HepG2 (cell line): ENCODE data around the gene FFAR4. TPM values are rescaled to one million over a fixed set of nuclear protein-coding genes. Genes with fewer than 3 reads are reported as not detected.

Experiments
- ASH2L ChIP-seq: fragments of 300-600, 200-600 bp; sonication (generic); IDR thresholded peaks from 2 replicates; pipeline ENCODE4 v1.7.0; 2017; ENCODE audit warnings: low read depth, mild to moderate bottlenecking, moderate library complexity, mixed read lengths, low read length; ENCODE audit not compliant: insufficient read length
- CEBPB ChIP-seq: IDR thresholded peaks from 2 replicates; pipeline ENCODE4 v1.6.1; 2011; ENCODE audit warnings: low read depth, low read length, improper control_type of control experiment, borderline replicate concordance
- CREB1 ChIP-seq, 2 experiments: fragments of 450-650 bp in 1 of 2; IDR thresholded peaks; 2 replicates each; pipeline ENCODE4 v1.6.1; 2016 to 2017; ENCODE audit warnings: control low read depth in 1 of 2, mild to moderate bottlenecking in 1 of 2, missing compliant biosample characterization in 1 of 2, missing genetic modification characterization in 1 of 2
- DNMT3B ChIP-seq: conservative IDR thresholded peaks from 2 replicates; pipeline ENCODE4 v1.6.1; 2016; ENCODE audit warnings: missing biosample characterization, control low read depth
- FOXO1 ChIP-seq: sonication (generic); formaldehyde crosslinking; IDR thresholded peaks from 2 replicates; pipeline ENCODE4 v1.4.0; 2020; ENCODE audit warnings: missing genetic modification reagents
- HMG20B ChIP-seq: conservative IDR thresholded peaks from 2 replicates; pipeline ENCODE4 v1.6.1; 2016; ENCODE audit warnings: missing genetic modification reagents, missing compliant biosample characterization
- HOXD1 ChIP-seq: sonication (generic); formaldehyde crosslinking; IDR thresholded peaks from 2 replicates; pipeline ENCODE4 v1.5.0; 2020; ENCODE audit warnings: missing genetic modification reagents
- KAT7 ChIP-seq: IDR thresholded peaks from 2 replicates; pipeline ENCODE4 v1.6.1; 2018; ENCODE audit warnings: borderline replicate concordance, missing compliant biosample characterization
- MAFK ChIP-seq, 2 experiments: IDR thresholded peaks in 1 of 2; conservative IDR thresholded peaks in 1 of 2; 2 replicates each; pipeline ENCODE4 v1.6.1; 2011; ENCODE audit warnings: improper control_type of control experiment in 2 of 2, low read length in 2 of 2
- NR2C2 ChIP-seq: sonication (generic); formaldehyde crosslinking; IDR thresholded peaks from 2 replicates; pipeline ENCODE4 v1.4.0; 2020; ENCODE audit warnings: missing genetic modification reagents, mild to moderate bottlenecking, moderate library complexity, borderline replicate concordance
- SALL2 ChIP-seq: sonication (generic); formaldehyde crosslinking; IDR thresholded peaks from 2 replicates; pipeline ENCODE4 v1.8.1; 2023; ENCODE audit warnings: mild to moderate bottlenecking, missing genetic modification reagents, inconsistent platforms
- SAP130 ChIP-seq: IDR thresholded peaks from 2 replicates; pipeline ENCODE4 v1.6.1; 2016; ENCODE audit warnings: low read depth
- SIN3A ChIP-seq: IDR thresholded peaks from 2 replicates; pipeline ENCODE4 v1.6.1; 2011; ENCODE audit warnings: low read depth, mild to moderate bottlenecking, control low read depth, low read length, borderline replicate concordance
- ZBTB38 ChIP-seq: sonication (generic); formaldehyde crosslinking; IDR thresholded peaks from 2 replicates; pipeline ENCODE4 v1.5.1; 2020; ENCODE audit warnings: mild to moderate bottlenecking, missing genetic modification reagents
- ZNF136 ChIP-seq: sonication (generic); formaldehyde crosslinking; IDR thresholded peaks from 2 replicates; pipeline ENCODE4 v1.8.1; 2022; ENCODE audit warnings: low read depth, mild to moderate bottlenecking, moderate library complexity, missing genetic modification reagents
- ZNF253 ChIP-seq: sonication (generic); formaldehyde crosslinking; IDR thresholded peaks from 2 replicates; pipeline ENCODE4 v1.8.0; 2022; ENCODE audit warnings: mild to moderate bottlenecking, missing genetic modification reagents, borderline replicate concordance
- ZNF34 ChIP-seq: sonication (generic); formaldehyde crosslinking; IDR thresholded peaks from 2 replicates; pipeline ENCODE4 v1.4.0; 2020; ENCODE audit warnings: mild to moderate bottlenecking, missing genetic modification reagents, borderline replicate concordance
- ZNF382 ChIP-seq: sonication (generic); formaldehyde crosslinking; IDR thresholded peaks from 2 replicates; pipeline ENCODE4 v1.5.0; 2020; ENCODE audit warnings: missing genetic modification reagents, mild to moderate bottlenecking, borderline replicate concordance
- ZNF543 ChIP-seq: sonication (generic); formaldehyde crosslinking; IDR thresholded peaks from 2 replicates; pipeline ENCODE4 v1.4.0; 2020; ENCODE audit warnings: mild to moderate bottlenecking, missing genetic modification reagents
- ZNF552 ChIP-seq: sonication (generic); formaldehyde crosslinking; IDR thresholded peaks from 2 replicates; pipeline ENCODE4 v1.9.0; 2022; ENCODE audit warnings: missing genetic modification reagents, mild to moderate bottlenecking, borderline replicate concordance
- ZNF790 ChIP-seq: sonication (generic); formaldehyde crosslinking; IDR thresholded peaks from 2 replicates; pipeline ENCODE4 v1.8.0; 2022; ENCODE audit warnings: missing genetic modification reagents, mild to moderate bottlenecking, borderline replicate concordance
- ZNF816 ChIP-seq: sonication (generic); formaldehyde crosslinking; IDR thresholded peaks from 2 replicates; pipeline ENCODE4 v1.8.0; 2022; ENCODE audit warnings: missing genetic modification reagents, mild to moderate bottlenecking, borderline replicate concordance
- polyA plus RNA-seq, 8 experiments: library from polyadenylated mRNA; depleted of rRNA in 3 of 8; stranded (reverse) in 7 of 8; unstranded in 1 of 8; fragments of >200 nt; fragmentation: Illumina TruSeq in 4 of 8; extraction: Trizol in 4 of 8; gene quantifications; 2 replicates each; pipeline versions ENCODE4 v1.2.1 to v1.2.3, GENCODE V29; 2011 to 2016; ENCODE audit warnings: low read depth in 4 of 8, missing spikeins in 1 of 8, mixed read lengths in 1 of 8; ENCODE audit not compliant: insufficient read depth in 1 of 8
- total RNA-seq, 5 experiments: library from RNA; depleted of rRNA; stranded (reverse); fragments of >200 nt; fragmentation: Illumina TruSeq; extraction: Trizol; gene quantifications; 2 replicates each; pipeline ENCODE4 v1.2.3, GENCODE V29; 2016; ENCODE audit warnings: low read depth in 1 of 5
- TF ChIP-seq, protein P1 (sequence below): sonication (generic); formaldehyde crosslinking; conservative IDR thresholded peaks from 2 replicates; pipeline ENCODE4 v1.4.0; 2020; ENCODE audit warnings: missing genetic modification reagents
- TF ChIP-seq, protein P2 (sequence below): sonication (generic); formaldehyde crosslinking; IDR thresholded peaks from 2 replicates; pipeline ENCODE4 v1.4.0; 2020; ENCODE audit warnings: missing genetic modification reagents
- TF ChIP-seq, protein P3 (sequence below): IDR thresholded peaks from 2 replicates; pipeline ENCODE4 v1.6.1; 2018; ENCODE audit warnings: missing genetic modification reagents

Gene FFAR4
- total and polyA plus RNA-seq, 2 of the 13 experiments (the other 11 are each of a cell fraction or from before 2014, with no cell fraction given) = 0.09 TPM; not detected in 1

DNA sequence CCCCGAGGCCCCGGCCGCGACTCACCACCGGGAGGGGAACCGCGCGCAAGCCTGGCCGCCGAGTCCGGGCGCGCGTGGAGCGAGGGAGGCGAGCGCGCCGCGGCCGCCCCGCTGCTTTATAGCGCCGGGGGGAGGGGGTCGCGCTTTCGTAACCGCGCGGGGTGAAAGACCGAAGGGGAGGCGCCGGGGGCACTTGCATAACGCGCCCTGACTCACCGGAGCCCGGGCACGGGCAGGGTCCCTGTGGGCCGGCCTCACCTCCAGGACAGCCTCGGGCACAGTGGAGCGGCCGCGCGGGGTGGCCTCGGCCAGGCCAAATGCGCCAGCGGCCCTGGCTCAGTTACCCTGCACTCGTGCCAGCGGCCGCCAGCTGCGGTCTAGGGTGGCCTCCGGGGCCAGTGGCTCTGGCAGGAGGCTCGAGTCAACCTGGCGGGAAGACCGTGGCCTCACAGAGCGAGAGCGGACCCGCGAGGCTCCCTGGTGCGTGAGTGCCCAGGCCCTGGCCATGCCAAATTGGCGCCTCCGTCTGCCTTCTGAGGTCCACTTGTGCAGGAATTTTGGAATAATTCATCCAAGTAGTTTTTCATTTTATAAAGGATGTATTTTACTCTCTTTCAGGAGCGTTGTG, 34.8 kb downstream of the FFAR4 start, which contains the start of gene RBP4 (continued):
- TF ChIP-seq MAFK (conservative IDR thresholded peaks at IDR 0.05 in 1 of 2, IDR thresholded peaks at IDR 0.05 in 1 of 2; ENCODE audit: low read length in 2 of 2) (no peak), KAT7 (no peak; the same call in 1 of the 2 replicates), CEBPB (peak; percentile 96), SAP130 (peak; percentile 63; the same call in 1 of the 2 replicates), ZNF382 (no peak), NR2C2 (CRISPR knock-in tag) (peak; percentile 80), DNMT3B (CRISPR knock-in tag) (no peak), FOXO1 (CRISPR knock-in tag) (peak; percentile 50; the same call in 1 of the 2 replicates), ZNF253 (0 out of 2 replicates have a peak, but pooled peaks have one; percentile 63), HOXD1 (peak; percentile 78; the same call in 1 of the 2 replicates), ZNF34 (CRISPR knock-in tag) (no peak), ZBTB38 (CRISPR knock-in tag) (no peak), SIN3A (0 out of 2 replicates have a peak, but pooled peaks have one; percentile 19), ASH2L (peak; percentile 84), CREB1 (IDR thresholded peaks at IDR 0.05) (no peak), CREB1 (CRISPR knock-in tag; IDR thresholded peaks at IDR 0.05) (no peak), HMG20B (no peak), ZNF543 (CRISPR knock-in tag) (peak; percentile 74; the same call in 1 of the 2 replicates), ZNF136 (CRISPR knock-in tag) (0 out of 2 replicates have a peak, but pooled peaks have one; percentile 35), ZNF816 (peak; percentile 87), ZNF552 (peak; percentile 55; the same call in 1 of the 2 replicates), ZNF790 (CRISPR knock-in tag) (peak; percentile 59; the same call in 1 of the 2 replicates), SALL2 (peak; percentile 85)
- TF ChIP-seq, protein P1, sequence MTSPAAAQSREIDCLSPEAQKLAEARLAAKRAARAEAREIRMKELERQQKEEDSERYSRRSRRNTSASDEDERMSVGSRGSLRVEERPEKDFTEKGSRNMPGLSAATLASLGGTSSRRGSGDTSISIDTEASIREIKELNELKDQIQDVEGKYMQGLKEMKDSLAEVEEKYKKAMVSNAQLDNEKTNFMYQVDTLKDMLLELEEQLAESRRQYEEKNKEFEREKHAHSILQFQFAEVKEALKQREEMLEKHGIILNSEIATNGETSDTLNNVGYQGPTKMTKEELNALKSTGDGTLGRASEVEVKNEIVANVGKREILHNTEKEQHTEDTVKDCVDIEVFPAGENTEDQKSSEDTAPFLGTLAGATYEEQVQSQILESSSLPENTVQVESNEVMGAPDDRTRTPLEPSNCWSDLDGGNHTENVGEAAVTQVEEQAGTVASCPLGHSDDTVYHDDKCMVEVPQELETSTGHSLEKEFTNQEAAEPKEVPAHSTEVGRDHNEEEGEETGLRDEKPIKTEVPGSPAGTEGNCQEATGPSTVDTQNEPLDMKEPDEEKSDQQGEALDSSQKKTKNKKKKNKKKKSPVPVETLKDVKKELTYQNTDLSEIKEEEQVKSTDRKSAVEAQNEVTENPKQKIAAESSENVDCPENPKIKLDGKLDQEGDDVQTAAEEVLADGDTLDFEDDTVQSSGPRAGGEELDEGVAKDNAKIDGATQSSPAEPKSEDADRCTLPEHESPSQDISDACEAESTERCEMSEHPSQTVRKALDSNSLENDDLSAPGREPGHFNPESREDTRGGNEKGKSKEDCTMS (CRISPR knock-in tag) = no peak
- TF ChIP-seq, protein P2, sequence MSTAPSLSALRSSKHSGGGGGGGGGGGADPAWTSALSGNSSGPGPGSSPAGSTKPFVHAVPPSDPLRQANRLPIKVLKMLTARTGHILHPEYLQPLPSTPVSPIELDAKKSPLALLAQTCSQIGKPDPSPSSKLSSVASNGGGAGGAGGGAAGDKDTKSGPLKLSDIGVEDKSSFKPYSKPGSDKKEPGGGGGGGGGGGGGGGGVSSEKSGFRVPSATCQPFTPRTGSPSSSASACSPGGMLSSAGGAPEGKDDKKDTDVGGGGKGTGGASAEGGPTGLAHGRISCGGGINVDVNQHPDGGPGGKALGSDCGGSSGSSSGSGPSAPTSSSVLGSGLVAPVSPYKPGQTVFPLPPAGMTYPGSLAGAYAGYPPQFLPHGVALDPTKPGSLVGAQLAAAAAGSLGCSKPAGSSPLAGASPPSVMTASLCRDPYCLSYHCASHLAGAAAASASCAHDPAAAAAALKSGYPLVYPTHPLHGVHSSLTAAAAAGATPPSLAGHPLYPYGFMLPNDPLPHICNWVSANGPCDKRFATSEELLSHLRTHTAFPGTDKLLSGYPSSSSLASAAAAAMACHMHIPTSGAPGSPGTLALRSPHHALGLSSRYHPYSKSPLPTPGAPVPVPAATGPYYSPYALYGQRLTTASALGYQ = peak; percentile 56; the same call in 1 of the 2 replicates
- TF ChIP-seq, protein P3, sequence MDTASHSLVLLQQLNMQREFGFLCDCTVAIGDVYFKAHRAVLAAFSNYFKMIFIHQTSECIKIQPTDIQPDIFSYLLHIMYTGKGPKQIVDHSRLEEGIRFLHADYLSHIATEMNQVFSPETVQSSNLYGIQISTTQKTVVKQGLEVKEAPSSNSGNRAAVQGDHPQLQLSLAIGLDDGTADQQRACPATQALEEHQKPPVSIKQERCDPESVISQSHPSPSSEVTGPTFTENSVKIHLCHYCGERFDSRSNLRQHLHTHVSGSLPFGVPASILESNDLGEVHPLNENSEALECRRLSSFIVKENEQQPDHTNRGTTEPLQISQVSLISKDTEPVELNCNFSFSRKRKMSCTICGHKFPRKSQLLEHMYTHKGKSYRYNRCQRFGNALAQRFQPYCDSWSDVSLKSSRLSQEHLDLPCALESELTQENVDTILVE = no peak
